Peyer's patch (tissue), 4 donors: ENCODE data around the gene CAPNS2.

ENCODE experiments used
- CTCF ChIP-seq, 6 experiments: fragments of 450-650 bp in 4 of 6; fragments of 200-600 bp in 2 of 6; sonication (generic) in 1 of 6; IDR thresholded peaks; one replicate each; pipeline ENCODE4 v1.5.1; 2017 to 2019; ENCODE audit warnings: antibody characterized with exemption in 6 of 6, mild to moderate bottlenecking in 3 of 6, moderate library complexity in 1 of 6
- POLR2A ChIP-seq, 2 donors: fragments of 450-650 bp; IDR thresholded peaks; one replicate each; pipeline ENCODE4 v1.5.1; 2017; ENCODE audit warnings: antibody characterized with exemption in 2 of 2, mild to moderate bottlenecking in 2 of 2, moderate library complexity in 2 of 2

GRCh38 chr16:55559233-55559632, 7.3 kb upstream of the CAPNS2 start:
- TF ChIP-seq CTCF (IDR thresholded peaks at IDR 0.05) (no peak), POLR2A (IDR thresholded peaks at IDR 0.05) (no peak)
